Stimulated activated CD4-positive, alpha-beta T cell treated with anti-CD3 and anti-CD28 coated beads, Interleukin-2, amount 100 ng/mL, for 24 hours (primary cell): ENCODE results near the gene TBRG1.
A peak's percentile ranks its signal among the peaks of the same experiment; 100 is the strongest.
"Not testable (repeated sequence)": the region's sequence is repeated elsewhere in the genome, so short reads cannot be mapped to it uniquely, and the experiment has no call there.

Experiments
- DNase-seq, 2 donors: peaks; one replicate each; pipeline ENCODE4 v3.0.0-alpha.2; 2020

TBRG1 gene, protein sequence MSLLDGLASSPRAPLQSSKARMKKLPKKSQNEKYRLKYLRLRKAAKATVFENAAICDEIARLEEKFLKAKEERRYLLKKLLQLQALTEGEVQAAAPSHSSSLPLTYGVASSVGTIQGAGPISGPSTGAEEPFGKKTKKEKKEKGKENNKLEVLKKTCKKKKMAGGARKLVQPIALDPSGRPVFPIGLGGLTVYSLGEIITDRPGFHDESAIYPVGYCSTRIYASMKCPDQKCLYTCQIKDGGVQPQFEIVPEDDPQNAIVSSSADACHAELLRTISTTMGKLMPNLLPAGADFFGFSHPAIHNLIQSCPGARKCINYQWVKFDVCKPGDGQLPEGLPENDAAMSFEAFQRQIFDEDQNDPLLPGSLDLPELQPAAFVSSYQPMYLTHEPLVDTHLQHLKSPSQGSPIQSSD

DNA sequence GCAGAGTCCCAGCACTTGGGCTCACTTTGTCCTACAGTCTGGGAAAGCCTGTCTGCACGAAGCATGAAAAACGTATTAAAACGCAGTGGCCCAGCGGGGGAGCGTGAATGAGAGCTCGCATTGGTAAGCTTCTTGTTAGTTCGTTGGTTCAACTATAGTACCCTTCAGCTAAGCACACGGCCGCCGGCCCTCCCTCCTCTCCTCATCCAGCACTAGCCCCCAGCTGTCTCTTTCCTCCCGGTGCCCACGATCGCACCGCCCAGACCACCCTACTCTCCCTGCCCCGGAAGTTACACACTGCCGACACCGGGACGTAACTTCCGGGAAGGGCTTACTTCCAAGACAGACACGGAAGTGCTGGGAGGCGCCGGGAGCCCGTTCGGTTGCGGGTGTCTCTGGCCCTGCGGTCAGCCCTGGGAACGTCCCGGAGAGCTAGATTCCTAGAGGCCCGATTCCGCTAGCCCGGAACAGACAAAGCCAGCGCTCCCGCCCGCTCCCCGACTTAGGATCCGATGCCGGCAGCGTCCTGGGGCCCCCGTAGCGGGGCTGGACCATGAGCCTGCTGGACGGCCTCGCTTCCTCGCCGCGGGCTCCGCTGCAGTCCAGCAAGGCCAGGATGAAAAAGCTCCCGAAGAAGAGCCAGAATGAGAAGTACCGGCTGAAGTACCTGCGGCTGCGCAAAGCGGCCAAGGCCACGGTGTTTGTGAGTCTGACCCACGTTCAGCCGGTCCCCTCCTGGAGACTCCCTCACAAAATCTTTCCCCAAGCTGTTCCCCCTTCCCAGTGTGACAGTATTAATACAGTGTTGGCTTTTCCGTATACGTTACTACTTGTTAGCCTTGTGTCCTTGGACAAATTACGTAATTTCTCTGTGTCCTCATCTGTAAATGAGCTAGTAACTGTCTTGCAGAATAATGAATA, at the start of gene TBRG1:
TSS of gene TBRG1 (plus strand) at position 334 of the 921 bp plus-strand sequence. CDS start at position 554, 220 bp downstream.
- peak; percentile 82 to 83 for DNase-seq

DNA sequence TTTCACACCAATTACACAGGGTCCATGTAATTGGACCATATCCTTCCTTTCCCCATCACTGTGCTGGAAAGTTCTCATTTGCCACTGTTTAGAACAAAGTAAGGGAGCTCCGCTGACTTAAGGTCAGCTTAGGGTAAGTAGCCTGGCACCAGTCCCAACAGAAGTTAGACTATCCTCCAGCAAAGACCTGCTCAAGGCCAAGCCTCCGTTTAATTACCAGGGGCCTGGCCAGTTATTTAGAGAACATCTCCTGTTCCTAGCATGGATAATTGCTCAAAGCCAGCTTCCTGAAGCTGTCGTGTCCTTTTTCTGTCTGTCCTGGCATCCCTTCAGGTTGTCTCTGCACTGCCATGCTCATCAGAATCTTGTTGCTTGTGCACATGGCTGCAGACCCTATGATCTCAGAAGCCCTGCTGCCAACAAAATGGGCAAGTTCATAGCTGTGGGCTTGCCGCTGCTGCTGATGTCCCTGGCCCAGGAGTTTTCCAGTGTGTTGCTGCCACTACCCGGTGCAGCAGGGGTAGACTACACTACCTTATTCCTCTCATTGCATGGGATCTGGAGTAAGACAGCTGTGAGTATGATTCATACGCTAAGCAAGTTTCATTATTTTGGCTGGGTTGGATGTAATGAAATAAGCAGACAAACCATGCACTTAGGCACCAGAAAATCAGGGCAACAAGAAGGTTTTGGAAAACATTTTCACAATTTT, 44.8 kb upstream of the TBRG1 start:
- DNase-seq, result no peak

DNA sequence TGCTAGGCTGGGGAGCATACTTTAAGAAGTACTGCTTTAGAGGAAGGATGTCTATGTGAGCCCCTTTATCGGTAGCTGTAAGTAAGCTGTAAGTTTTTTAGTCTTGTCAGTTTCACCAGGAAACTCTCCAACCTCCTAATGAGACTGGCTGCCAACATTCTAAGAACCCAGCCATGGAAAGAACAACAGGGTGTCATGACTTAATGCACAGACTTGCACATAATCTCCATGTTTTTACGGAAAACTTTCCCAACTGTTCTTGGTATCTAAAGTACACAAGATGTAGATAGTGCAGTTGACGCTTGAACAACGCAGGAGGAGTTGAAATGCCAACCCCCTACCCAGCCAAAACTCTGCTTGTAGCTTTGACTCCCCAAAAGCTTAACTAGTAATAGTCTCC, 43.9 kb upstream of the TBRG1 start:
- DNase-seq, result no peak

DNA sequence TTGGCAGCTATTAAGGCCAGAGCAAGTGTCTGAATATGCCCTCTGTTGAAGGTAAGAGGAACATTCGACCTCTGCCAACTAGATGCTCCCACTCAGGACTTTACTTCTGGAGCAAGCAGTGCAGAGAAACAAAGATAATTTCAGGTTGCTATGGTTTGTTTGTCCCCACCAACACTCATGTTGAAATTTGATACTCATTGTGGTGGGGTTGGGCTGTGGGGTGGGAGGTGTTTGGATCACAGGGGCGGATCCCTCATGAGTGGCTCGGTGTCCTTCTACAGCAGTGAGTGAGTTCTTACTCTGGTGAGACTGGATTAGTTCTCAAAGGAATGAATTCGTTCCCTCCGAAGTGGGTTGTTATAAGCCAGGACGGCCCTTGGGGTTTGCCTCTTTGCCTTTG, 40.8 kb upstream of the TBRG1 start:
- DNase-seq, result no peak

DNA sequence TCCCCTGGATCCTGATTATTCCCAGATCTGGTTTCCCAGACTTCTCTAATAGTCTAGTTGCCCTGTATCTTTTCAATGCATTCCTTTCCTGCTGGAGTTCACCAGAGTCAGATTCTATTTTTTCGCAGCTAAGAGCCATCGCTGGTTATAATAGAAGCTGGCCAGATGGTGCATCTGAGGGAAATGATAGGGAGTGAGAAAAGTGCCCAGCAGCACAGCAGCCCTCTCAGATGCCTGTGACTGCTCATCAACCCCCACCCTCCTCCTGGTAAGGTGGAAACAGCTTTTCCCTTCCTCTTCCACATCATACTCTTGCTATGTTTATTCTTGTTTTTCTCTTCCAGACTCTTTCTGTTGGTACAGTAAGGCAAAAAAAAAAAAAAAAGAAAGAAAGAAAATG, 40.1 kb upstream of the TBRG1 start:
- DNase-seq, result no peak

DNA sequence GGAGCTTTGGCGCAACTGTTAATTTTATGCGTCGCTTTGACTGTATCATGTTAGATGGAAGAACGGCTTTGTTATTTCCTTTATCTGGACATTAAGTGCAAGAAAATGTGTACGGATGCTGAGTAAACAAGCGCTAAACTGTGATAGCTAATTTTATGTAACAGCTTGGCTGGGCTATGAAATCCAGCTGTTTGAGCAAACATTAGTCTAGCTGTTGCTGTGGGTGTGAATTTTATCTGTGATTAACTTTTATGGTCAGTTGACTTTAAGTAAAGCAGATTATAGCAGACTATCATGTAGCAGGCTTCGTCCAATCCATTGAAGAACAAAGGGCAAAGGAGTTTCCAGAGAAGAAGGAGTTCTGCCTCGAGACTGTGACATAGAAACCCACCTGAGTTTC, 38.9 kb upstream of the TBRG1 start:
- DNase-seq, result no peak

DNA sequence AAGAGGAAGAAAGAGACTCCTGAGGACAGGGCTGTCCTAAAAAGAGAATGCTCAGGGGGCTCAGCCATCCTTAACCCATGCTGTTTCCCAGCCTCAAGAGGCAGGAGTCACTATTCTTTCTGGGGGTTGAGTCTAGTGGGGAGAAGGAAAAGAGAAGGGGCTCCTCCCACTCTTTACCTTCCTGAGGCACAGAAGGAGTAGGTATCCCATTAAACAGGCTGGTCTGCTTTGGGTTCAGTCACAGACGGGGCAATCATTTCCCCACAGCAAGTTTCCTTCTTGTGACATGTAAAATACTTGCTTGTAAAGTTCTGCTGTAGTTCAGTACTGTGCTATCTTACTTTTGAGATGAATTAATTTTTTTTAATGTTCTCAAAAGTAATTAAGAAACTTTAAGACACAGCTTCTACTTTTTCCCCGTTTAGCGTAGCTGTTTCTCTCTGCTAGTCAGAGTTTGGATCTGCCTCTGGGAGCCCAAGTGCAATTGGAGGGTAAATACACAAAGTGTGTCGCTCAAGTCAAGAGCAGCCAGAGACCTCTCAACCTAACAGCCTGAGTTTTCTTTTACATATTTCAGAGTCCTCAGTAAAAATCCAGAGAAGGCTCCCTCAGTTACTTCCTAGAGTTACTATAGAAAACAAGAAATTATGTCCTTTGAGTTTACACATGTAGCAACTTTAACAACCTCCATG, 37.8 kb upstream of the TBRG1 start:
- DNase-seq, result no peak

DNA sequence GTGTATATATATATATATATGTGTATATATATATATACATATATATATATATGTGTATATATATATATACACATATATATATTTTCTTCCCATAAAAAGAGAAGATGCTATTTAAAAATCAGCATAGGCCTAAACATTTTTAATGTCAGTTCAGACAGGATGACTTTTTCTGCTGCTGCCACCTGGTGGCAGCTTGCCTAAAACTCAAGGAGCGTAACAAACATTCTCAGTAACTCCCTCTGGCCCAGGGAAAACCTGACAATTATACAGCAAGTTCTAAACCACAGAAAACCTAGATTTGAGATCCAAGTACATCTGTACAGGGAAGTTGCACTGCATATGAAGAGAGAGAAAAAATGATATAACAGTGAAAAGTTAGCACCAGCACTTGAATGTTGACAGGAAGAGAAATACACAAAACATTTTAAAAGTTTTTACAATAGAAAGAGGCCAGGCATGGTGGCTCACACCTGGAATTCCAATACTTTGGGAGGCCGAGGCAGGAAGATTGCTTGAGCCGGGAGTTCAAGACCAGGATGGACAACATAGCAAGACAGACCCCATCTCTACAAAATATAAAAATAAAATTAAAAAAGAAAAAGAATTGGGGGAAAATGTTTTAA, 36.3 kb upstream of the TBRG1 start:
- DNase-seq, result peak; percentile 55 to 64

DNA sequence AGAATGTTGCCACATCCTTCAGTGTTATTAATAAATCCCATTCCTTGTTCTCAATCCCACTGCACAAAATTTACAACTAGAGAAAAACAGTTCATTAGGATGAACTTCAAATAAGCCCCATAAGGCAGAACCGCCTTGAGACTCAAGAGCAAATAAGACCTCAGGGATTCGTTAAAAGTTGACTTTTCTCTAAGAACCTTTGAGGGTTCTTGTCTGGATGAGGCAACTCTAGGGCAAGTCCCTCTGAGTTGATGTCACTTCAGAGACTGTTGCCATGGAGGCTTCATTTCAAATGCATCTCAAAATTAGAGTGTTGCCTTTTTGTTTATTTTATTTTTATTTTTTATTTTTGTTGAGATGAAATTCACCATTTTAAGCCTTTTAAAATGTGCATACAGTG, 31.2 kb upstream of the TBRG1 start:
- no peak for DNase-seq

DNA sequence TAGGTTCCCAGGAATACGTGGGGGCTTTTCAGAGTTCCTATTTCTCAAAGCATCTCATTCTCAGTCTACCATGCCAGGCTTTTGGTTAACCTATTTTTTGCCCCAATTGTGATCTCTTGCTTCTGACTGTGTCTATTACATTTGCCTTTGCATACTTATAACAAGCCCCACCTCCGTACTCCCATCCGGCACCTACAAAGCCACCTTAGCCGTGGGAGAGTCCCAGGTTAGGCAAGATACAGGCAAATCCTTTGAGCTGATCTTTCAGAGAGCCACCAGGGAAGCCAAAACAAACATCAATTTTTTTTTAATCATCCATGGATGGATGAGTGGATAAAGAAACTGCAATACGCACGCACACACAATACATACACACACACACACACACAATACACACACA, 30.0 kb upstream of the TBRG1 start:
- no peak for DNase-seq

DNA sequence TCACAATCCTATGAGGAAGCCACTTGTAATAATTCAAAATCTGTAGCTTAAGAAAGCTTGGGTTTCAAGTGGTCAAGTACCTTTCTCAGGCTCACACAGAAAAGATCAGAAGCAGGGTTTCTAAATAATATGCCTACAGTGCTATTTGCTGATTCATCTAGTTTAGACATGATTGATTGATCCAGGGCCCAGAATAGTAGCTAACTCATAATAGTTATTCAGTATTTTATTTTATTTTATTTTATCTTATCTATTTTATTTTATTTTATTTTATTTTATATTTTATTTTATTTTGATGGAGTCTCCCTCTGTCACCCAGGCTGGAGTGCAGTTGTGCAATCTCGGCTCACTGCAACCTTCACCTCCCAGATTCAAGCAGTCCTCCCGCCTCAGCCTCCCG, 27.4 kb upstream of the TBRG1 start:
- DNase-seq, result no peak

DNA sequence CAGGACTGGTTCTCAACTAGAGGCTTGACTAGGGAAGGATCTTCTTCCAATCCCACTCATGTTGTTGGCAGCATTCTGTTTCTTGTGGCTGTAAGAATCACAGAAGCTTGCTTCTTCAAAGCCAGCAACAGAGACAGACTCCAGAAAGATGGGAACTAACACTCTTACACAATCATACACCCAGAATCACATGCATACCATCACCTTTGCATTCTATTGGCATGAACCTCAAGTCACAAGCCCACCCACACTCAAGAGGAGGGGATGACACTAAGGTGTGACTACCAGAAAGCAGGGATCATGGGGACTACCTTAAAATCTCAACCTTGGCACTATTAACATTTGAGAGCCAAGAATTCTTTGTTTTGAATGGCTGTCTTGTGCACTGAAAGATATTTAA, 25.0 kb upstream of the TBRG1 start:
- DNase-seq, result no peak

DNA sequence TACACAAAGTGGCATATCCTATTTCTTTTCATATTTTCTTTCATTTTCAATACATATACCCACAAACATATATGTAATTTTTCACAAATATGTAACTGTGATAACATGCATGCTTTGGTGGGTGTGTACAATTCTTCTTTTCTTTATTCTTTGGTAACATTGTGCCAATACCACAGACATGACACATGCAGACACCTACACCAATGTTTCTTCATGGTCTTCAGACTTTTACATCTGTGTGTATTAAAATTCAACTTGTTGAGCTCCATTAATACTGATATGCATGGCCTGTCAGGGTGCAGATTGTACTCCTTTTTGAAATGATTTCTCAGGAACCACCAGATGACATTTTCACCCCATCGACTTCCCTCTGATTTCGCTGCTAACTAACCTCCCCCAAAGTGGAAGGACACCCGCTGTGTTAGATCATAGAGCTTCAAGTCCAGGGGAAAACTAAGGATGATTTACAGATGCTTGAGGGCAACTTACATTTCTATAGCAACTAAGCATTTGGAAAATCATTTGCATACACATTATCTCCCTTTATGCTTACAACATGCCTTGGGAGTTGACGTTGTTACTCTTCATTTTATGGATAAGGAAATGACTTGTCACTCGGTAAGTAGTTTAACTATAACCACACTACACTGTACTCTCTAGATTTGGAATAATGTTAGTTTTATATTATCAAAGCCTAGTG, 21.9 kb upstream of the TBRG1 start:
- DNase-seq, result no peak

DNA sequence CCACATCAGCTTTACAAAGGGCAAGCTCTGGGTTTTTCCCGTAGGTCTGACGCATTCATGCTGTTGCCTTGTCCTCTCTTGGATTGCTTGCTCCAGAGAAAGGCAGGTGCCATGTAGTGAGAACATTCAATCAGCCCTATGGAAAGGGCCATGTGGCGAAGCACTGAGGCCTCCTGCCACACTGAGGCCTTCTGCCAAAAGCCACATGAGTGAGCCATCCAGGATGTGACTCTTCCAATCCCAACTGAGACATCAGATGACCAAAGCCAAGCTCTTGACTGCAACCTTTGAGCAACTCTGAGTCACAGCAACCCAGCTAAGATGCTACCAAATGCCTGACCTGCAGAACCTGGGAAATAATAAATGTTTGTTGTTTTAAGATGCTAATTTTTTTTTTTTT, 20.5 kb upstream of the TBRG1 start:
- no peak for DNase-seq

DNA sequence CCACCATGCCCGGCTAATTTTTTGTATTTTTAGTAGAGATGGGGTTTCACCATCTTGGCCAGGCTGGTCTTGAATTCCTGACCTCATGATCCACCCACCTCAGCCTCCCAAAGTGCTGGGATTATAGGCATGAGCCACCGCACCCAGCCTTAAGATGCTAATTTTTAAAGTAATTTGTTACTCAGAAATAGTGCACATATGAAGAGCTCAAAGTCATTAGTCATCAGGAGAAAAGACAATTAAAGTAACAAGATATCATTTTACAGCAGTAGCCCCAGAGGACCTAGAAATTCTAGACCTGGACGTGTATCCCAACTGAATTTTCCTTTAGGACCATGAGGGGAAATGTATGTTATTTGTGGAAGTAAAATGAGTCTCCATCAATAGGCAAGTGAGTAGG, 19.9 kb upstream of the TBRG1 start:
- DNase-seq, result not testable (repeated sequence)

DNA sequence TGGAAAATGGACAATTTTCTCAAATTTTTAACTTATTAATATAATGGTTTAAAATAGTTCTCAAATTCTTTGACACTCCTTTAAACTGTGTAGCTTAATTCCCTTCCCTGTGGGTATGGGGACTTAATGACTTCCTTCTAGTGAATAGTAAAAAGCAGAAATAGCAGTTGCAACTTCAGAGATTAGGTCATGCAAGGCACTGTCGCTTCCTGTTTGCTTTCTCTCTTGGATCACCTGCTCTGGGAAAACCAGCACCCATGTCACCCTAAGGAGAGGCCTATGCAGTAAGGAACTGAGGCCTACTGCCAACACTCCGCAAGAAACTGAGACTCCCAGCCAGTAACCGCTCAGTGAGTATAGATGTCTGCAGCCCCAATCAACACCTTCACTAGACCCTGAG, 16.9 kb upstream of the TBRG1 start:
- DNase-seq, result no peak

DNA sequence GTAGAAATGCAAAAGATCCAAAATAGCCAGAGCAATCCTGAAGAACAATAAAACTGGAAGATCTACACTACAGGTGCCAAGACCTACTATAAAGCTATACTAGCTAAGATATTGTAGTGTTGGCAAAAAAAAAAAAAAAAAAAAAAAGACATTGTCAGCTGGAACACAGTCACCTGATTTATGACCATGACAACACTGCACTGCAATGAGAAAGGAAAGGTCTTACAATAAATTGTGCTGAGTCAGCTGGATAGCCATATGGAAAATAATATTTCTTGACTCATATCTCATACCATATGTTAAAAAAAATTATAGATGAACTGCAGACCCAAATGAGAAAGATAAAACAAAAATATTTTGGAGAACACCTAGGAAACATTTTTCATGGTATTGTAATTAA, 14.5 kb upstream of the TBRG1 start:
- no peak for DNase-seq

DNA sequence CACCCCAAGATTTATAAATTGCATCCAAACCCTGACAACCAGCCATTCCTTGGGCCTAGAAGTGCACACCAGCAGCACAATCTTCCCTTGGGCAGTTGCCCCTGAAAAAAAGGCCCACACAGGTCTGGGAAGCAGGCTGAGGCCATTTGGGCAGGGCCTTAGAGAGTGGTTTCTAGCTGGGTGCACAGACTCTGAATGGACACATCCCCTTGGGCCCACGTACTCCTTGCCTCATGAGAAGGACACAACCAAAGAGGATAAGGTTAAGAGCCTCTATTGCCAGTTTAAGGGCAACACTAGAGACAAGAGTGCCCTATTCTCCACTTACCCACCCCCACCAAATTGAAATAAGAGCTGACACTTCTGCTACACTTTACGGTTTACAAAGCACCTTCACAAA, 12.4 kb upstream of the TBRG1 start:
- DNase-seq, result no peak

DNA sequence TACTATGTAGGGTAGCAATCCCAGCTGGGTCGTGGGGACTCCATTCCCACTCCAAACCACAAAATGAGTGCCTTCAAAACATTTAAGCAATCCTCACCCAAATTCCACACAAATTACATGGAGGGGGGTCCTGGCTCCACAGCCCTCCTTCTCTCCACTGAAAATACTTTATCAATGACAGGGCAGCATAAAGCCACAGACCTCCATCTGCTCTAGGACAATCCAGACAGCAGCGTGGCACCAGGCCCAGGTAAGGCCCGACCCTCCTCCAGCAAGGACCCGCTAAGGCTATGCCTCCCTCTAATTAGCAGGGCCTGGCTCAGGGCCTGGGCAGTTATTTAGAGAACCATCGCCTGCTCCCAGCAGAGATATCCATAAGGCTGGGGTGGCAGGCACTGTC, 11.6 kb upstream of the TBRG1 start, which contains the start of gene PANX3:
TSS of gene PANX3 (plus strand) at position 365 of the 400 bp plus-strand sequence. CDS start 129 bp downstream, outside the sequence.
- DNase-seq, result no peak

DNA sequence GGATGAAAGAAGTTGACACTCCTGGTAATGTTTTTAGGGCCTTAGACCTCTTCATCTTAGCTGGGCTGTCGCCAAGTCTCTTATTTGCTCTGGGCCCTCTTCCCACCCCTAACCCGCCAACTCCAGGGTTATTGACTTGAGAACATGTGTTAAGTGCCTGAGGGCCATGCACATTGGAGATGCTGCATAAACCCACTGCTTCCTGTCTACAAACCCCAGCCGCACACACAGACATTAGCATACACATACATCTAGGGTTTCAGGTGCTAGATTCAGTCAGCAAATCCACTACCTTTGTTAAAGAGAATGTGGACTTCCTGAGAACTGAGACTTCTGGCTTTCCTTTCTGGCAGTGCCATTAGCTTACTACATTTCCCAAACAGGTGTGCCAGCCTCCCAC, 10.6 kb upstream of the TBRG1 start:
- DNase-seq, result peak in 1 of 2 donors; percentile 9

DNA sequence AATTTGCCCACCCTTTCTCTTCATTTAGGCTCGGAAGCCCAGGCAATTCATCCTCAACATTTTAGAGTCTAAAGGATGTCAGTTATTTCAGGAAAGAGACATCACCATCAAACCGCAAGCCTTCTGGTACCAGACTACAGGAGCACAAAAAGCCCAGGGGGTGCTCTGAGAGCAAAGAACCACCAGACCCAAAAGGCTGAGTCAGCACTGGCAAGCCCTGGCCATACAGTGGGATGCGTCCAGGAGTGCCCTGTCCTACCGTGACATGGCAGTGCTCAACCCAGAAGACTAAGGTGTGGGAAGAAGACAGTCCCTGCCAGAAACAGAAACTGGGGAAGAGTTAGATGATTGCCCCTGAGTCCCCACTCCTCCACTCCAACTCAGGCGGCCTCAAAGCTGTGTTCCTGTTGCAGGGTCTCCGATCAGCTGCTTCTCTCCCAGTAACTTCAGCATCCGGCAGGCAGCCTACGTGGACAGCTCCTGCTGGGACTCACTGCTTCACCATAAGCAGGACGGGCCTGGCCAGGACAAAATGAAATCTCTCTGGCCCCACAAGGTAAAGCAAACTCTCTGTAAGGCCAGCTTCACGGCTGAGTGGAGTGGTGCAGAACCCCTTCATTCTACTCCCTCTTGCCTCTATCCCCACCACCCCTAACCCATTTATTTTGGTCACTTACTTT, 10.0 kb upstream of the TBRG1 start:
- DNase-seq, result no peak
